ENCODE data around the gene UBE3B. TPM values are rescaled to one million over a fixed set of nuclear protein-coding genes. Genes with fewer than 3 reads are reported as not detected.

Gene UBE3B
- total RNA-seq, 1 experiment from 2014 or later, result 3,976 TPM

GRCh38 chr12:109552971-109553370 lies 75.5 kb downstream of the UBE3B start:
- Histone ChIP-seq H3K27me3 (replicated peaks) (peaks cover 29% of the 10 kb centered on the region), H3K9me3 (replicated peaks) (no peaks in the 10 kb centered on the region), H3K4me1 (replicated peaks) (no peaks in the 10 kb centered on the region), H3K4me3 (no peak overlapping the region), H3K27ac (no peak overlapping the region), H3K36me3 (no peaks in the 10 kb centered on the region)
- DNase-seq (ENCODE audit: low read depth in 1 of 2, low spot score in 2 of 2), result no peak

- Histone ChIP-seq H3K27ac (no peak overlapping the region), H3K9me3 (replicated peaks) (no peaks in the 10 kb centered on the region), H3K36me3 (no peaks in the 10 kb centered on the region), H3K4me3 (no peak overlapping the region), H3K4me1 (replicated peaks) (no peaks in the 10 kb centered on the region), H3K27me3 (replicated peaks) (peaks cover 27% of the 10 kb centered on the region)
- no peak for DNase-seq (ENCODE audit: low read depth in 1 of 2, low spot score in 2 of 2)
Measured at GRCh38 chr12:109553483-109553882, 76.0 kb downstream of the UBE3B start.

GRCh38 chr12:109553906-109554500 lies 76.6 kb downstream of the UBE3B start:
- Histone ChIP-seq H3K27ac (no peak overlapping the region), H3K4me1 (replicated peaks) (no peaks in the 10 kb centered on the region), H3K36me3 (no peaks in the 10 kb centered on the region), H3K27me3 (replicated peaks) (peaks cover 23% of the 10 kb centered on the region), H3K4me3 (no peak overlapping the region), H3K9me3 (replicated peaks) (no peaks in the 10 kb centered on the region)
- no peak for DNase-seq (ENCODE audit: low read depth in 1 of 2, low spot score in 2 of 2)

- Histone ChIP-seq H3K27me3 (replicated peaks) (peaks cover 20% of the 10 kb centered on the region), H3K4me1 (replicated peaks) (no peaks in the 10 kb centered on the region), H3K4me3 (no peak overlapping the region), H3K36me3 (no peaks in the 10 kb centered on the region), H3K27ac (no peak overlapping the region), H3K9me3 (replicated peaks) (no peaks in the 10 kb centered on the region)
- DNase-seq (ENCODE audit: low read depth in 1 of 2, low spot score in 2 of 2), result no peak
Measured at GRCh38 chr12:109554761-109555160, 77.3 kb downstream of the UBE3B start.

GRCh38 chr12:109555431-109556315 lies 78.2 kb downstream of the UBE3B start:
- Histone ChIP-seq H3K4me1 (replicated peaks) (no peaks in the 10 kb centered on the region), H3K27ac (no peak overlapping the region), H3K36me3 (no peaks in the 10 kb centered on the region), H3K9me3 (replicated peaks) (no peaks in the 10 kb centered on the region), H3K4me3 (no peak overlapping the region), H3K27me3 (replicated peaks) (peaks cover 14% of the 10 kb centered on the region; the same call in 1 of the 2 replicates)
- no peak for DNase-seq (ENCODE audit: low read depth in 1 of 2, low spot score in 2 of 2)

- Histone ChIP-seq H3K27ac (no peak overlapping the region), H3K36me3 (no peaks in the 10 kb centered on the region), H3K4me1 (replicated peaks) (no peaks in the 10 kb centered on the region), H3K9me3 (replicated peaks) (no peaks in the 10 kb centered on the region), H3K4me3 (no peak overlapping the region), H3K27me3 (replicated peaks) (peaks cover 10% of the 10 kb centered on the region; the same call in 1 of the 2 replicates)
- no peak for DNase-seq (ENCODE audit: low read depth in 1 of 2, low spot score in 2 of 2)
Measured at GRCh38 chr12:109557200-109557599, 79.8 kb downstream of the UBE3B start.

- no peaks in the 10 kb centered on the region for H3K4me1 ChIP-seq (replicated peaks)
- no peak for DNase-seq (ENCODE audit: low read depth in 1 of 2, low spot score in 2 of 2)
Measured at GRCh38 chr12:109557805-109558204, 80.4 kb downstream of the UBE3B start.

GRCh38 chr12:109558374-109559199 lies 81.2 kb downstream of the UBE3B start:
- Histone ChIP-seq H3K4me1 (replicated peaks) (no peaks in the 10 kb centered on the region), H3K27ac (no peak overlapping the region), H3K4me3 (no peak overlapping the region), H3K9me3 (replicated peaks) (no peaks in the 10 kb centered on the region), H3K27me3 (replicated peaks) (peaks cover 10% of the 10 kb centered on the region; the same call in 1 of the 2 replicates), H3K36me3 (peaks cover 3% of the 10 kb centered on the region; the same call in 1 of the 2 replicates)
- no peak for DNase-seq (ENCODE audit: low read depth in 1 of 2, low spot score in 2 of 2)

More at GRCh38 chr12:109557805-109558204, 80.4 kb downstream of the UBE3B start:
- Histone ChIP-seq H3K9me3 (replicated peaks) (no peaks in the 10 kb centered on the region), H3K27me3 (replicated peaks) (peaks cover 10% of the 10 kb centered on the region; the same call in 1 of the 2 replicates), H3K4me3 (no peak overlapping the region), H3K36me3 (no peaks in the 10 kb centered on the region), H3K27ac (no peak overlapping the region)

- Histone ChIP-seq H3K4me1 (replicated peaks) (no peaks in the 10 kb centered on the region), H3K9me3 (replicated peaks) (no peaks in the 10 kb centered on the region), H3K36me3 (peaks cover 5% of the 10 kb centered on the region; the same call in 1 of the 2 replicates), H3K27me3 (replicated peaks) (0 out of 2 replicates have a peak, but pooled peaks cover 5% of the 10 kb centered on the region), H3K4me3 (no peak overlapping the region), H3K27ac (no peak overlapping the region)
- no peak for DNase-seq (ENCODE audit: low read depth in 1 of 2, low spot score in 2 of 2)
Measured at GRCh38 chr12:109559200-109559505, 81.7 kb downstream of the UBE3B start.

GRCh38 chr12:109559601-109560000 lies 82.2 kb downstream of the UBE3B start:
- H3K4me3 ChIP-seq, result no peak overlapping the region
- H3K36me3 ChIP-seq, result peaks cover 5% of the 10 kb centered on the region; the same call in 1 of the 2 replicates
- H3K27ac ChIP-seq, result no peak overlapping the region
- no peak for DNase-seq (ENCODE audit: low read depth in 1 of 2, low spot score in 2 of 2)
- H3K27me3 ChIP-seq (replicated peaks), result 0 out of 2 replicates have a peak, but pooled peaks cover 3% of the 10 kb centered on the region
- H3K4me1 ChIP-seq (replicated peaks), result no peaks in the 10 kb centered on the region
- H3K9me3 ChIP-seq (replicated peaks), result no peaks in the 10 kb centered on the region

- H3K27me3 ChIP-seq (replicated peaks), result no peaks in the 10 kb centered on the region
- H3K9me3 ChIP-seq (replicated peaks), result no peaks in the 10 kb centered on the region
- H3K36me3 ChIP-seq, result peaks cover 5% of the 10 kb centered on the region; the same call in 1 of the 2 replicates
- no peak overlapping the region for H3K4me3 ChIP-seq
- H3K4me1 ChIP-seq (replicated peaks), result no peaks in the 10 kb centered on the region
- no peak overlapping the region for H3K27ac ChIP-seq
- DNase-seq (ENCODE audit: low read depth in 1 of 2, low spot score in 2 of 2), result no peak
Measured at GRCh38 chr12:109560867-109561710, 83.7 kb downstream of the UBE3B start.

- Histone ChIP-seq H3K9me3 (replicated peaks) (no peaks in the 10 kb centered on the region), H3K4me1 (replicated peaks) (no peaks in the 10 kb centered on the region), H3K4me3 (no peak overlapping the region), H3K36me3 (peaks cover 5% of the 10 kb centered on the region; the same call in 1 of the 2 replicates), H3K27ac (no peak overlapping the region), H3K27me3 (replicated peaks) (no peaks in the 10 kb centered on the region)
- DNase-seq (ENCODE audit: low read depth in 1 of 2, low spot score in 2 of 2), result no peak
Measured at GRCh38 chr12:109561711-109562030, 84.2 kb downstream of the UBE3B start.

GRCh38 chr12:109562871-109563270 lies 85.4 kb downstream of the UBE3B start:
- Histone ChIP-seq H3K36me3 (peaks cover 5% of the 10 kb centered on the region; the same call in 1 of the 2 replicates), H3K4me1 (replicated peaks) (no peaks in the 10 kb centered on the region), H3K9me3 (replicated peaks) (no peaks in the 10 kb centered on the region), H3K27me3 (replicated peaks) (no peaks in the 10 kb centered on the region), H3K4me3 (no peak overlapping the region), H3K27ac (no peak overlapping the region)
- no peak for DNase-seq (ENCODE audit: low read depth in 1 of 2, low spot score in 2 of 2)
